DOHH2 (cell line): ENCODE measurements around the gene FCGBP.

Experiments
- H3F3A ChIP-seq: fragments of 200-600 bp; sonication (generic), shearing (Covaris generic); 2 replicates; pipeline ENCODE4 v1.6.0; 2016; ENCODE audit warnings: antibody characterized with exemption, mild to moderate bottlenecking; ENCODE audit not compliant: control insufficient read depth, insufficient read depth
- H3K27ac ChIP-seq: fragments of 200-600 bp; sonication (generic); 2 replicates; pipeline ENCODE4 v1.5.1; 2014; ENCODE audit warnings: low read depth, mild to moderate bottlenecking, low read length, moderate library complexity
- H3K27me3 ChIP-seq: fragments of 200-600 bp; sonication (generic); 2 replicates; pipeline ENCODE4 v1.6.1; 2014; ENCODE audit warnings: mild to moderate bottlenecking, low read length, mixed read lengths; ENCODE audit not compliant: control insufficient read depth
- H3K36me3 ChIP-seq: fragments of 200-600 bp; sonication (generic); 2 replicates; pipeline ENCODE4 v1.6.1; 2014; ENCODE audit warnings: mild to moderate bottlenecking, low read length, moderate library complexity, mixed read lengths; ENCODE audit not compliant: control insufficient read depth
- H3K4me1 ChIP-seq: fragments of 200-600 bp; sonication (generic); 2 replicates; pipeline ENCODE4 v1.6.1; 2014; ENCODE audit warnings: mild to moderate bottlenecking, low read length, mixed read lengths; ENCODE audit not compliant: control insufficient read depth
- H3K4me2 ChIP-seq: fragments of 200-600 bp; sonication (generic); 2 replicates; pipeline ENCODE4 v1.6.0; 2014; ENCODE audit warnings: mild to moderate bottlenecking, low read length, moderate library complexity
- H3K4me3 ChIP-seq: fragments of 200-600 bp; sonication (generic); 2 replicates; pipeline ENCODE4 v1.5.1; 2014; ENCODE audit warnings: mild to moderate bottlenecking, low read length, mixed read lengths
- H3K79me2 ChIP-seq: fragments of 200-600 bp; sonication (generic); 2 replicates; pipeline ENCODE4 v1.6.1; 2014; ENCODE audit warnings: mild to moderate bottlenecking, low read length, mixed read lengths; ENCODE audit not compliant: control insufficient read depth
- H3K9me2 ChIP-seq: fragments of 200-600 bp; sonication (generic); replicated peaks from 2 replicates; pipeline ENCODE4 v1.6.1; 2014; ENCODE audit warnings: mild to moderate bottlenecking, low read length, mixed read lengths; ENCODE audit not compliant: control insufficient read depth
- H3K9me3 ChIP-seq: fragments of 200-600 bp; sonication (generic); 2 replicates; pipeline ENCODE4 v1.6.1; 2014; ENCODE audit warnings: antibody characterized with exemption, low read length, mixed read lengths; ENCODE audit not compliant: control insufficient read depth, insufficient read depth
- H4K20me1 ChIP-seq: fragments of 200-600 bp; sonication (generic); 2 replicates; pipeline ENCODE4 v1.6.0; 2014; ENCODE audit warnings: low read depth, mild to moderate bottlenecking, antibody characterized with exemption, low read length, moderate library complexity; ENCODE audit not compliant: control insufficient read depth, insufficient read depth
- CTCF ChIP-seq: fragments of 200-600 bp; sonication (generic); IDR thresholded peaks from one replicate; pipeline ENCODE4 v1.5.1; 2014; ENCODE audit warnings: antibody characterized with exemption, mild to moderate bottlenecking, low read depth, low read length; ENCODE audit not compliant: poor library complexity, severe bottlenecking
- EZH2phosphoT487 ChIP-seq: fragments of 200-600 bp; sonication (generic); IDR thresholded peaks from 2 replicates; pipeline ENCODE4 v1.6.1; 2017; ENCODE audit warnings: borderline replicate concordance, mild to moderate bottlenecking, antibody characterized with exemption, low read length, moderate library complexity, mixed read lengths

Gene FCGBP

GRCh38 chr19:39928357-39928725 is 6.1 kb downstream of the FCGBP start:
- no peaks in the 10 kb centered on the region for H4K20me1 ChIP-seq
- H3K4me3 ChIP-seq = no peak overlapping the region
- no peaks in the 10 kb centered on the region for H3F3A ChIP-seq
- no peaks in the 10 kb centered on the region for H3K9me3 ChIP-seq
- H3K27ac ChIP-seq = no peak overlapping the region
- no peak for TF ChIP-seq EZH2phosphoT487
- TF ChIP-seq CTCF = no peak
- H3K4me2 ChIP-seq = no peak overlapping the region
- no peaks in the 10 kb centered on the region for H3K36me3 ChIP-seq
- no peaks in the 10 kb centered on the region for H3K4me1 ChIP-seq
- no peaks in the 10 kb centered on the region for H3K9me2 ChIP-seq
- H3K79me2 ChIP-seq = no peaks in the 10 kb centered on the region
- H3K27me3 ChIP-seq = no peaks in the 10 kb centered on the region

- H3K9me2 ChIP-seq = no peaks in the 10 kb centered on the region
- H3K9me3 ChIP-seq = no peaks in the 10 kb centered on the region
- H3K4me2 ChIP-seq = no peak overlapping the region
- H4K20me1 ChIP-seq = no peaks in the 10 kb centered on the region
- no peaks in the 10 kb centered on the region for H3K27me3 ChIP-seq
- H3K36me3 ChIP-seq = no peaks in the 10 kb centered on the region
- no peaks in the 10 kb centered on the region for H3K4me1 ChIP-seq
- H3K4me3 ChIP-seq = no peak overlapping the region
- H3K79me2 ChIP-seq = no peaks in the 10 kb centered on the region
- no peak overlapping the region for H3K27ac ChIP-seq
- no peaks in the 10 kb centered on the region for H3F3A ChIP-seq
- TF ChIP-seq EZH2phosphoT487 (no peak), CTCF (no peak)
These were observed 6.7 kb downstream of the FCGBP start for GRCh38 chr19:39927524-39928356.

GRCh38 chr19:39927076-39927475 is 7.4 kb downstream of the FCGBP start:
- no peaks in the 10 kb centered on the region for H3K9me2 ChIP-seq
- H3K4me1 ChIP-seq = no peaks in the 10 kb centered on the region
- no peaks in the 10 kb centered on the region for H3K9me3 ChIP-seq
- H4K20me1 ChIP-seq = no peaks in the 10 kb centered on the region
- H3K79me2 ChIP-seq = no peaks in the 10 kb centered on the region
- no peaks in the 10 kb centered on the region for H3F3A ChIP-seq
- H3K27ac ChIP-seq = no peak overlapping the region
- TF ChIP-seq CTCF (no peak), EZH2phosphoT487 (no peak)
- no peaks in the 10 kb centered on the region for H3K36me3 ChIP-seq
- no peaks in the 10 kb centered on the region for H3K27me3 ChIP-seq
- no peak overlapping the region for H3K4me2 ChIP-seq
- no peak overlapping the region for H3K4me3 ChIP-seq
